GM10266 (cell line): ENCODE measurements around the gene GP1BA.

Experiments
- DNase-seq: peaks from one replicate; pipeline ENCODE4 v3.0.0; 2012; ENCODE audit errors: extremely low spot score
- TF ChIP-seq, protein P1 (sequence below): IDR thresholded peaks from 2 replicates; pipeline ENCODE4 v1.5.1; 2012; ENCODE audit warnings: mild to moderate bottlenecking, low read depth; ENCODE audit not compliant: control insufficient read depth, insufficient read depth; ENCODE audit errors: missing control alignments

Gene GP1BA

DNA sequence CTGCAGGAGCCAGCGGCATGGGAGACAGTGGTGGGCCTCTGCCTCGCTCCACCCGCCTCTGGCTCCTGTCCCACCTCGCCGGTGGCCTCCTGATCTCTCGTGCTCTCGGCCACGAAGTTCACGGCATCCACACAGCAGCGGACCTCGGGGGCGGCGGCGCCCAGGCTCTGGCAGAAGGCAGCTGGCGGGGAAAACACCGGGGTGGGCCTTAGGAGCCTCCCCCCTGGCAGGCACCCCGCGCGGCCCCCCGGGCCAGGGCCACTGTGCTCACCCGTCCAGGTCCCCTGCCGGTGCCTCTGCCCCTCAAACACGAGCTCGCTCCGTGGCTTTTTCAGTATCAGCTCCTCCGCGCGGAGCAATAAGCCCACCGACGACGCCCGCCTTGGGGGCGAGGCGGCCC is 33.1 kb upstream of the GP1BA start:
- DNase-seq = no peak
- TF ChIP-seq, protein P1, sequence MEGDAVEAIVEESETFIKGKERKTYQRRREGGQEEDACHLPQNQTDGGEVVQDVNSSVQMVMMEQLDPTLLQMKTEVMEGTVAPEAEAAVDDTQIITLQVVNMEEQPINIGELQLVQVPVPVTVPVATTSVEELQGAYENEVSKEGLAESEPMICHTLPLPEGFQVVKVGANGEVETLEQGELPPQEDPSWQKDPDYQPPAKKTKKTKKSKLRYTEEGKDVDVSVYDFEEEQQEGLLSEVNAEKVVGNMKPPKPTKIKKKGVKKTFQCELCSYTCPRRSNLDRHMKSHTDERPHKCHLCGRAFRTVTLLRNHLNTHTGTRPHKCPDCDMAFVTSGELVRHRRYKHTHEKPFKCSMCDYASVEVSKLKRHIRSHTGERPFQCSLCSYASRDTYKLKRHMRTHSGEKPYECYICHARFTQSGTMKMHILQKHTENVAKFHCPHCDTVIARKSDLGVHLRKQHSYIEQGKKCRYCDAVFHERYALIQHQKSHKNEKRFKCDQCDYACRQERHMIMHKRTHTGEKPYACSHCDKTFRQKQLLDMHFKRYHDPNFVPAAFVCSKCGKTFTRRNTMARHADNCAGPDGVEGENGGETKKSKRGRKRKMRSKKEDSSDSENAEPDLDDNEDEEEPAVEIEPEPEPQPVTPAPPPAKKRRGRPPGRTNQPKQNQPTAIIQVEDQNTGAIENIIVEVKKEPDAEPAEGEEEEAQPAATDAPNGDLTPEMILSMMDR = no peak

DNA sequence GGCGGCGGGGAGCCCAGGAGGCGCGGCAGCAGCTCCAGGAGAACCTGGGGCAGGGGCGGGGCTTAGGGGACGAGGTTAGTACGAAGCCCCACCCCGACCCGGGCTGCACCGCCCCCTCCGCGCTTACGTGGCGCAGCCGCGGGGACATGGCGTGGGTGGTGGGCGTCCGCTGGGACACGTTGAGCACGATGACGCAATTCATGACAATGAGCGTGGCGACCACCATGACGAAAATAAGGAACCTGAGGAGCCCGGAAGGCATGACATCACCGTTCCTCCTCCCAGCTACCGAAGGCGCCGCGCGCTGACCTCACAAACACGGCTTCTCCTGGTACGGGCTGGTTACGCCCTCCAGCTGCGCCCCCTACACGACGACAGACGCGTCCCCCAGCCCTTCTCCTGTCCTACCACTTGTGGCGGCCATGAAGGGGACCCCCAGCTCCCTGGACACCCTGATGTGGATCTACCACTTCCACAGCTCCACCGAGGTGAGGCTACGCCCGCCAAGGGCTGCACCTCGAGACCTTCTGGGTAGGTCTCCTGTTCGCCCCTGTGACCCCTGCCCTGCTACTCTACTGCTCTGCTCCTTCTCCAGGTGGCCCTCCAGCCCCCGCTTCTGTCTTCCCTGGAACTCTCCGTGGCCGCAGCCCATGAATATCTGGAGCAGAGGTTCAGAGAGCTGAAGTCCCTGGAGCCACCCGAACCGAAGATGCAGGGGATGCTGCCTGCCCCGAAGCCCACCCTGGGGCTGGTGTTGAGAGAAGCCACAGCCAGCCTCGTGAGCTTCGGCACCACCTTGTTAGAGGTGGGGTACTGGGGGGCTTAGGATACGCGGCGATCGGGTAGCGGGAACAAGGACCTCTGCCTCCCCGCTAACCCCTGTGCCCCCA is 32.5 kb upstream of the GP1BA start, which contains the start of gene C17orf107:
Gene C17orf107 (plus strand): TSS at position 196 of the 890 bp plus-strand sequence. CDS start 227 bp downstream, at position 423.
- TF ChIP-seq, protein P1 = no peak
- peak; percentile 91 for DNase-seq

DNA sequence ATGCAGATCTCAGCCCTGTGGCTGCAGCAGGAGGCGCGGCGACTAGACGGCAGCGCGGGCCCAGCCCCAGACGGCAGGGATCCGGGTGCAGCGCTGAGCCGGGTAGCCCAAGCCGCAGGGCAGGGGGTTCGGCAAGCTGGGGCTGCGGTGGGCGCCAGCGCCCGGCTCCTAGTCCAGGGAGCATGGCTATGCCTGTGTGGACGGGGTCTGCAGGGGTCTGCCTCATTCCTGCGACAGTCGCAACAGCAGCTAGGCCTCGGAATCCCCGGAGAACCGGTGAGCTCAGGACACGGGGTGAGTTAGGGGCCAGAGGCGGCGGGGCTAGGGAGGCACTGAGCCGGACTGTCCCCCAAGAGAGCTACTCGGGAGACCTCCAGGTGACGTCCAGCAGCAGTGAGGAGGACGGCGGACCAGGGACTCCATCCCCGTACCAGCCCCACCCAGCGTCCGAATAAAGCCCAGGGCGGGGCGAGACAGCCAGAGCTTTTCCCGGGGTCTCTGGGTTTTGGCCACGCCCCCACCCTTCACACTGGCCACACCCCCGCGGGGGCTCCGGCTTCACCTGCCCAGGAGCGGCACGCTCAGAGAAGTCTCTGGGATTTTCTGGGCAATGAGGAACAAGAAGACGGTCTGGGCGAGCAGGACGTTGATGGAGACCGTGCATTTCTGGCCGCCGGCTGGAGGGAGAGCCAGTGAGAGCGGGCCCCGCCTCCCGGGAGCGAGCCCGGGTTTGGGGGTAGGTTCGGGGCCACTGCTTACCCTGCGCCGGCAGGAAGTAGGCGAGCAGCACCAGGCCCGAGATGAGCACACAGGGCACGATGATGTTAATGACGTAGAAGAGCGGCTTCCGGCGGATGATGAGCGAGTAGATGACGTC is 31.6 kb upstream of the GP1BA start:
- peak; percentile 70 for DNase-seq

DNA sequence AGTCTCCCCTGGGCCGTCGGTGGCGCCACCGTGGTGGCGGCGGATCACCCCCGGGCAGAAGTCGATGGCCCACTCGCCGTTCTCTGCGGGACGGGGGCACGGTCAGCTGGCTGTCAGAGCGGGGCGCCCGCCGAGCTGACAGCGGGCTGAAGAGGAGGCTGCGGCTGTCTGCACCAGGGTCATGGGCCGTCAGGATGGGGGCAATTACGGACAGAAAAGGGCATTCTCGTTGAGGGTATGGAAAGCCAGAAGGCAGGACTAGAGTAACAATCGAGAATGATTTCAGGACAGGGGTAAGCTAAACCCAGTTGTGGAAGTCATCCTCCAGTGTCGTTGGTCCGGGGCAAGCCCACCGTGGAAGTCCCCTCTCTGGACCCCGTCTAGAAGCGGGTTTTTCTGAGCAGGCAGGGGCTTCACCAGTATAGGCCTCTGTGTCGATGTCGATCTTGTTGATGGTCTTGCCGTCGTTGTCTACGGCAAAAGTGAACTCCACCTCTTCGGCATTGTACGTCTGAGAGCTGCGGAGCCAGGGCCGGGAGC is 30.9 kb upstream of the GP1BA start:
- TF ChIP-seq, protein P1 = no peak

More for the DNA sequence above, 31.6 kb upstream of the GP1BA start:
- TF ChIP-seq, protein P1 = no peak

DNA sequence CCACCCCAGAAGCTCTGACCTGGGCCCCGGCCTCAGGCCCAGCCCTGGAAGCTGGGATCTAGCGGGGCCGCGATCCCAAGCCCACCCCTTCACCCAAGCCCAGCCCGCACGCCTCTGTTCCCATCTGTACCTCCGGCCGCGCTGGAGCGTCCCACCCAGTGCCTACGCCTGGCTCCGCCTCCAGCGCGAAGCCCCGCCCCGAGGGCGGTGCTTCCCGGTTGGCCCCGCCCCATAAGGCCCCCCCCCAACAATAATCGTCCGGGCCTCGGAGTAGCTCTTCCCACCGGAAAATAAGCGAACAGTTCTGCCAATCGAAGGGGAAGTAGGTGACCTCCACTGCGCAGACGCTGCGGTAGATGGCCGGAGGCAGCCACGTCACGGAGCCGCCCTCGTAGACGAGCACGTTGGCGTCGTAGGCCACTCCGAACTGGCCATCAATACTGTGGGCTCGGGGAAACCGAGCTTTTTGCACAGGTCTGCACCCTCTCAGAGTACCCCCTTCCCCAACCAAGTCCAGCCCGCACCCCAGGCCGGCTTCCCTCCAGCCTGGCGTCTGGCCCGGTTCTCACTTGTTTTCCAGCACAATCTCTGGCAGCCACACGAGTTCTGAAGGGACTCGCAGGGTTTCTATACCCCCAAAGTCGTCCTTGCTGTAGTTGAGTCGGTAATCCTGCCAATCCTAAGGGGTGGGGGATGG is 30.3 kb upstream of the GP1BA start:
- peak; percentile 80 for DNase-seq

More for the DNA sequence above, 30.9 kb upstream of the GP1BA start:
- DNase-seq = no peak

DNA sequence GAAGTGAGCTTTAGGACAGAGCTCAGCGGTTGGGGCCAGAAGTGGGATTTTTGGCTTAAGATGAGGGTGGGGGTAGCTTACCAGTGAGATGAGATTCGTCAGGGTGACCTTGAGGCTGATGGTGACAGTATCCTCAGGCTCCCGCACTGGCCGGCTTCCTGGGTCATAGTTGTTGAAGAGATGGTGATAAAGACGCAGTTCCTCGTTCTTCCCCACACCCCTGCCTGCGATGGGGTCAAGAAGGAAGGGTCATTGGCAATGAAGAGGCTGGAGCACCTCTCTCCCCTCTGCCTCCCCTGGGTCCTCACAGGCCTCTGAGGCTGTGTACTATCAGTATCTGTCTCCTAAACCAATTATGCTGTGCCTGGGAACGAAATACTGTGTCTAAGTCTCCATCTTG is 29.5 kb upstream of the GP1BA start:
- TF ChIP-seq, protein P1 = no peak
- DNase-seq = peak; percentile 10

More for the DNA sequence above, 30.3 kb upstream of the GP1BA start:
- TF ChIP-seq, protein P1 = no peak
